NT2/D1 (cell line): ENCODE results near the gene ITPR2.

ENCODE experiments used
- SUZ12 ChIP-seq: IDR thresholded peaks from 2 replicates; pipeline ENCODE4 v1.6.1; 2011; ENCODE audit not compliant: insufficient read length, insufficient read depth; ENCODE audit errors: extremely low read depth
- YY1 ChIP-seq: IDR thresholded peaks from 2 replicates; pipeline ENCODE4 v1.6.1; 2011; ENCODE audit not compliant: insufficient read length, insufficient read depth
- ZNF274 ChIP-seq: IDR thresholded peaks from 2 replicates; pipeline ENCODE4 v1.6.1; 2011; ENCODE audit warnings: mild to moderate bottlenecking, low read depth, low read length

GRCh38 chr12:26469421-26470180 is 363.4 kb downstream of the ITPR2 start:
- TF ChIP-seq SUZ12 = no peak
- no peak for TF ChIP-seq YY1
- TF ChIP-seq ZNF274 = no peak
